ENCODE data around the gene LTBP1. TPM values are rescaled to one million over a fixed set of nuclear protein-coding genes. Genes with fewer than 3 reads are reported as not detected.

The LTBP1 gene
- total and polyA plus RNA-seq, 2 experiments from 2014 or later = 157 to 211 TPM

- no peaks in the 10 kb centered on the region for H3K36me3 ChIP-seq (ENCODE audit: low read depth)
- H3K4me1 ChIP-seq (ENCODE audit: insufficient read depth) = peaks cover 29% of the 10 kb centered on the region
- no peaks in the 10 kb centered on the region for H3K27me3 ChIP-seq (replicated peaks; ENCODE audit: insufficient read depth)
- no peaks in the 10 kb centered on the region for H3K9me2 ChIP-seq (ENCODE audit: insufficient read depth)
- in situ Hi-C loops (cut with MboI) = no loop called here
- H3K79me2 ChIP-seq (ENCODE audit: insufficient read depth) = no peaks in the 10 kb centered on the region
- no peak overlapping the region for H2AFZ ChIP-seq
- H3K9ac ChIP-seq = no peak overlapping the region
- DNase-seq = peak; percentile 59
- H3K9me3 ChIP-seq (ENCODE audit: low read depth) = no peaks in the 10 kb centered on the region
- no peaks in the 10 kb centered on the region for H4K20me1 ChIP-seq (ENCODE audit: insufficient read depth)
- no peak overlapping the region for H3K4me3 ChIP-seq
- peaks cover 30% of the 10 kb centered on the region for H3F3A ChIP-seq (ENCODE audit: insufficient read depth)
- peak overlapping the region; percentile 36; the same call in 1 of the 2 replicates for H3K27ac ChIP-seq
- TF ChIP-seq EZH2phosphoT487 (IDR thresholded peaks at IDR 0.05; ENCODE audit: insufficient read depth, low read depth) = no peak
- TF ChIP-seq EZH2 (IDR thresholded peaks at IDR 0.05; ENCODE audit: insufficient read depth, poor library complexity, severe bottlenecking) = no peak
- H3K4me2 ChIP-seq (ENCODE audit: unreplicated experiment) = peak overlapping the region; percentile 2
- WGBS, 2 experiments (ENCODE audit: low coverage in 1 of 2, low lambda C conversion rate in 2 of 2, missing lambda C conversion rate in 2 of 2) = 100% methylated on average over 1 of the region's 1 CpG
These were observed 478.9 kb downstream of the LTBP1 start for GRCh38 chr2:33425586-33426031.

GRCh38 chr2:33426666-33427231 lies 480.0 kb downstream of the LTBP1 start:
- Histone ChIP-seq H3K4me1 (ENCODE audit: insufficient read depth) (peaks cover 24% of the 10 kb centered on the region), H3K27me3 (replicated peaks; ENCODE audit: insufficient read depth) (no peaks in the 10 kb centered on the region), H3F3A (ENCODE audit: insufficient read depth) (peaks cover 24% of the 10 kb centered on the region), H3K4me3 (no peak overlapping the region), H2AFZ (no peak overlapping the region), H3K9me2 (ENCODE audit: insufficient read depth) (no peaks in the 10 kb centered on the region), H3K9ac (no peak overlapping the region), H3K27ac (peak overlapping the region; percentile 36), H3K9me3 (ENCODE audit: low read depth) (no peaks in the 10 kb centered on the region), H3K36me3 (ENCODE audit: low read depth) (no peaks in the 10 kb centered on the region), H3K79me2 (ENCODE audit: insufficient read depth) (no peaks in the 10 kb centered on the region), H4K20me1 (ENCODE audit: insufficient read depth) (no peaks in the 10 kb centered on the region), H3K4me2 (ENCODE audit: unreplicated experiment) (no peak overlapping the region)
- in situ Hi-C loops (cut with MboI) = no loop called here
- TF ChIP-seq EZH2phosphoT487 (IDR thresholded peaks at IDR 0.05; ENCODE audit: insufficient read depth, low read depth) (no peak), EZH2 (IDR thresholded peaks at IDR 0.05; ENCODE audit: insufficient read depth, poor library complexity, severe bottlenecking) (no peak)
- 6 to 16% methylated on average over 3 of the region's 3 CpGs for WGBS, 2 experiments (ENCODE audit: low coverage in 1 of 2, low lambda C conversion rate in 2 of 2, missing lambda C conversion rate in 2 of 2)
- DNase-seq = peak; percentile 65

GRCh38 chr2:33430077-33430476 lies 483.3 kb downstream of the LTBP1 start:
- H3K27ac ChIP-seq = no peak overlapping the region
- WGBS, 2 experiments (ENCODE audit: low coverage in 1 of 2, low lambda C conversion rate in 2 of 2, missing lambda C conversion rate in 2 of 2) = 48 to 49% methylated on average over 3 of the region's 3 CpGs

GRCh38 chr2:33430856-33431255 lies 484.1 kb downstream of the LTBP1 start:
- no peaks in the 10 kb centered on the region for H3K9me2 ChIP-seq (ENCODE audit: insufficient read depth)
- no peak overlapping the region for H2AFZ ChIP-seq
- H3K4me3 ChIP-seq = no peak overlapping the region
- 75 to 79% methylated on average over 1 of the region's 1 CpG for whole genome bisulfite sequencing, 2 experiments (ENCODE audit: low coverage in 1 of 2, low lambda C conversion rate in 2 of 2, missing lambda C conversion rate in 2 of 2)
- no peak for DNase-seq
- H3F3A ChIP-seq (ENCODE audit: insufficient read depth) = peaks cover 16% of the 10 kb centered on the region
- peaks cover 15% of the 10 kb centered on the region for H3K4me1 ChIP-seq (ENCODE audit: insufficient read depth)
- no peak overlapping the region for H3K9ac ChIP-seq
- H3K27ac ChIP-seq = no peak overlapping the region
- no peaks in the 10 kb centered on the region for H3K36me3 ChIP-seq (ENCODE audit: low read depth)
- no peaks in the 10 kb centered on the region for H4K20me1 ChIP-seq (ENCODE audit: insufficient read depth)
- H3K4me2 ChIP-seq (ENCODE audit: unreplicated experiment) = no peak overlapping the region
- H3K79me2 ChIP-seq (ENCODE audit: insufficient read depth) = no peaks in the 10 kb centered on the region
- in situ Hi-C loops (cut with MboI) = no loop called here
- no peak for TF ChIP-seq EZH2 (IDR thresholded peaks at IDR 0.05; ENCODE audit: insufficient read depth, poor library complexity, severe bottlenecking)
- TF ChIP-seq EZH2phosphoT487 (IDR thresholded peaks at IDR 0.05; ENCODE audit: insufficient read depth, low read depth) = no peak
- H3K9me3 ChIP-seq (ENCODE audit: low read depth) = no peaks in the 10 kb centered on the region
- H3K27me3 ChIP-seq (replicated peaks; ENCODE audit: insufficient read depth) = no peaks in the 10 kb centered on the region

More at GRCh38 chr2:33430077-33430476, 483.3 kb downstream of the LTBP1 start:
- H3F3A ChIP-seq (ENCODE audit: insufficient read depth) = peaks cover 23% of the 10 kb centered on the region
- in situ Hi-C loops (cut with MboI) = no loop called here
- H3K9me2 ChIP-seq (ENCODE audit: insufficient read depth) = no peaks in the 10 kb centered on the region
- no peak for DNase-seq
- no peak overlapping the region for H3K4me2 ChIP-seq (ENCODE audit: unreplicated experiment)
- H3K27me3 ChIP-seq (replicated peaks; ENCODE audit: insufficient read depth) = no peaks in the 10 kb centered on the region
- no peak overlapping the region for H3K9ac ChIP-seq
- no peaks in the 10 kb centered on the region for H4K20me1 ChIP-seq (ENCODE audit: insufficient read depth)
- H3K4me1 ChIP-seq (ENCODE audit: insufficient read depth) = peaks cover 22% of the 10 kb centered on the region
- H3K9me3 ChIP-seq (ENCODE audit: low read depth) = no peaks in the 10 kb centered on the region
- TF ChIP-seq EZH2phosphoT487 (IDR thresholded peaks at IDR 0.05; ENCODE audit: insufficient read depth, low read depth) (no peak), EZH2 (IDR thresholded peaks at IDR 0.05; ENCODE audit: insufficient read depth, poor library complexity, severe bottlenecking) (no peak)
- H3K4me3 ChIP-seq = no peak overlapping the region
- no peaks in the 10 kb centered on the region for H3K79me2 ChIP-seq (ENCODE audit: insufficient read depth)
- H3K36me3 ChIP-seq (ENCODE audit: low read depth) = no peaks in the 10 kb centered on the region
- no peak overlapping the region for H2AFZ ChIP-seq
